Activated naive CD8-positive, alpha-beta T cell treated with anti-CD3 and anti-CD28 coated beads, Interleukin-2, amount 50 U/mL, for 16 hours (primary cell): Measurements from ENCODE around the gene KDM1B.
"Not testable (repeated sequence)": the region's sequence is repeated elsewhere in the genome, so short reads cannot be mapped to it uniquely, and the experiment has no call there.

Source experiments
- DNase-seq: peaks from one replicate; pipeline ENCODE4 v3.0.0-alpha.2; 2020; ENCODE audit warnings: low read depth, low spot score

Gene KDM1B

DNA sequence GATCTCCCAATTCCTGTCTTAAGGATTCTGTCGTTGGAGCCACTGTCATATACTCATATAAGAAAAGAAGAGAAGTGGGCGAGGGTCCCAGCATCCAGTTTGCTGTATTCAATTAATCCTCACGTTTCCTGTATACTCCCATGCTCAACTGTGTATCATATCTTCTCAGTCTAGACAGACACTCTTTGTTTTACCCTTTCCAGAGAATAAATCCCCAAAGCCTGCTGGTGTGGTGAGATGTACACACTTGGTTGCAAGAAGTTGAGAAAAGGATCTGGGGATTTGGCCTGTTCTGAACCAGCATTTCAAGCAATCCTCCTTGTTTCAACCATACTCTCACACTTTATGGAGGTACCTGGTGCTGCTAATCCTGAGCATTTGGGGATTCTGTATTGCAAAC, 3.4 kb upstream of the KDM1B start:
- DNase-seq: no peak

DNA sequence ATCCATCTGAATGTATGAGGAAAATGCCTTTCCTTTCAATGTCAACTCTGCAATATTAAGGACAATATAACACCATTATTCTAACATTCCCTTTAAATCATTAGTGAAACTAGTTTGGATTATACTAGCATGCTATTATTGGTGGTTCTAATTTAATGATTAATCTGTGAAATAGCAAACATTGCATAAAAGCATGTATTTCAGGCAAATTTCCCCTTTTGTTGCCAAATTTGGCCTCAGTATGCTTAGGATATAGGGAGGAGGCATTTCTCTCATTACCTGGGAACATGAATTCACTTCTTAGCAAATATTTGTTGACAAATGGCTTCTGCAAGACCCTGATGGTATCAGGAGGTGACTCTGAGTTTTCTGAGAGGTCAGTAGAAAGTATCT, 1.9 kb upstream of the KDM1B start:
- no peak for DNase-seq

DNA sequence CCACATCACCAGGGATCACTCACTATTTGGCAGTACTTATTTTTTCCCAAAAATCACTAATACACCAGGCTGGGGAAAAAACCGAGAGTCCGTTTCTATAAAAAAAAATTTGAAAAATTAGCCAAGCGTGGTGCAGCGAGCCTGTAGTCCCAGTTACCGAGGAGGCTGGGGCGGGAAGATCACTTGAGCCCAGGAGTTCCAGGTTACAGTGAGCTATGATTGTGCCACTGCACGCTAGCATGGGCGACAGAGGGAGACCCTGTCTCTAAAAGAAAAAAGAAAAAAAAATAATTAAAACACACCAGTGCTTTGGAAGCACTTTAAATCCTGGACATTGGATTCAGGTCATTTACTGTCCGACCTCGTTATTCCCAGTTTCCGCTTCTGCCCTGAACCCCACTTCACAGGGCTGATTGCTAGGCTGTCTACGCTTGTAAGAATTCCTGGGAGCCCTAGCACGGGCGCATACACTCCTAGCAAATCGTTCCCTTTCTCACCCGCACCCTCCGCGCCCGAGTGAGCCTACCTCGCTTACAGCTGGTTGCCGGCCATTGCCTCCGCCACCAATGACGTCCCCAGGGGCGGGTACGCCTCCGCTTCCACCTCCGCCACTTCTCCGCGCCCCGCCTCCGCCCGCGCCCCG, 594 bp upstream of the KDM1B start, which contains the start of gene TPMT:
TPMT (minus strand) TSS at position 571 of the 643 bp plus-strand sequence. CDS start 5,950 bp downstream, outside the sequence.
- DNase-seq: no peak

DNA sequence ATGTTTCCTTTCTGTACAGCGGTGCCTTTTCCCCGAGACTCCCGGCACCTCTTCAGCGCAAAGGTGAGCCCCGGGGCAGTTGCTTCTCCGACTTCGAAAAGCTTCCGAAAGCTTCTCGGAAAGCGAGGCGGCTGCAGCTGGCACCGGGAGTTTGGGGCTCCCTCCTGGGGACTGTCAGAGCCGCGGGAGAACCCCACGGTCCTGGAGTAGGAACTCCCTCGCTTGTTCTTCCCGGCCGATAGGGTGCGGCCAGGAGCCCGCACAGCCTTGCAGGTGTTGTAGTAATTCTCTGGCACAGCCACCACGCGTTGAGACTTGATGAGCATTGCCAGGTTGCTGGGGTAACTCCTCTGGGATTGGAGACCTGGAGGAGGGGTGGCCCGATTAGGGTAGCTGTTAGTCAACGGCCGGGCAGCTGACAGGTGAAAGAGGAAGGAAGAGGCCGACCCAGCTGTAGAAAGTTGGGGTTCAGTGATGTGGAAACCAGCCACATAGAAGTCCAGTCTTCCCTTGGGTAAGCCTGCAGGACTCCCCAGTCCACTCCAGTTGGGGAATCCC, 721 bp downstream of the KDM1B start:
- DNase-seq: peak; percentile 2

DNA sequence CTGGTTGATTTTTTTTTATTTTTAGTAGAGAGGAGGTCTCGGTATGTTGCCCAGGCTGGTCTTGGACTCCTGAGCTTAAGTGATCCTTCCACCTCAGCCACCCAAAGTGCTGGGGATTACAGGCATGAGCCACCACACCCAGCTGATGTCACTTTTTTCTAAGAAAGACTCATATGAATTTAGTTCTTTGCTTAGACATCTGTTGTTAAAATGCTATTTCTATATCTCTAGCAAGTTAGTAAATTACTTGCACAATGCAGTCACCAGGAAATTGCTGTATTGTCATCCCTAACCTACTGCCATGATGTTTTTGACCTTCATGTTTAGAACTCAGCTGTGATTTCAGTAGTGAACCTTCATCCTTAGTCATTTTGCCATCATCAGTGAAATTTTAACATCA, 5.7 kb downstream of the KDM1B start:
- no peak for DNase-seq

DNA sequence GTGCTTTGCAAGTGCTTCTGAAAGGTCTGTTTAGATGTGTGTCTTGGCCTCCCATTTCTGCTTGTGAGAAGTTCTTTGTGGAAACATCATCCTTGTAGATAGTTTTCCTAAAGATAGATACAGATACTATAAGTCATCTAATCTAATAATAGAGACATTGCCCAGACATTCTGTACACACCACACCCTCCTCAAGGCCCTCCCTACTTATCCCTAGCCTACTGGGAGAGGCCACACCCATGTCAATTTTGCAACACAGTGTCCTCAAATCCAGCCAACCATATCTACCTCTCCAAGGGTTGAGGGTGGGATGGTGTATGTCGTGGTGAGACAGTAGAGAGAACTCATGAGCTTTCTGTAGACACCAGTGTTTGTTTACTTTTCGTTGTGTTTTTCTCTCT, 6.2 kb downstream of the KDM1B start:
- DNase-seq: no peak

DNA sequence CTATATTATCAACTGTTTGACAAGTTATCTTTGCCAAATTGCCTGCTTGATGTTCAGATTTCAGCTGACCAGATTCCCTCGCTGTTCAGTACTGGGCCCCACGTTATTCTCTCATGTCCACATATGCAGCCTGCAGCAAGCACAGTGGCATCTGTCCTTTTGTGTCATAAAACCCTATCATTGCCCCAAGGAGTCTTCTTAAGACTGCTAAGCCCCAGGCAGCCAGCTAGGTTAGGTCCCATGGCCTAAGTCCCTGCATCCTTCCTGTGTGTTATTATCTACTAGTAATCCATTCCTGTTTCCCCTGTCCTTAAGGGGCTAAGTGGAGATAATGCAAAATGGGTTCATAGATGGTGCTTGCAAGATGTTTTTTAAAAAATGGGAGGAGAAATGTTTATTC, 7.2 kb downstream of the KDM1B start:
- no peak for DNase-seq

DNA sequence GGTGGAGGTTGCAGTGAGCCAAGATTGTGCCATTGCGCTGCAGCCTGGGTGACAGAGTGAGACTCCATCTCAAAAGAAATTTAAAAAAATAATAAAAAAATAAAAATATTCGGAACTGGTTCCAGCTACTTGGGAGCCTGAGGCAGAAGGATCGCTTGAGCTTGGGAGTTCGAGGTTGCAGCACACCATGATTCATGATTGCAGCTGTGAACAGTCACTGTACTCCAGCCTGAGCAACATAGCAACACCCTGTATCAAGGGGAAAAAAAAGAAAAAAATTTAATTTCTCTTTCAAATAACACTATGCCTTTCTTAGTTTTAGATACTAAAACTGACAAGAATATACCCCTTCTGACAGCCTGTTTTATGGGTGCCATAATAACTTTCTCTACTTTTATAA, 10.5 kb downstream of the KDM1B start:
- no peak for DNase-seq

DNA sequence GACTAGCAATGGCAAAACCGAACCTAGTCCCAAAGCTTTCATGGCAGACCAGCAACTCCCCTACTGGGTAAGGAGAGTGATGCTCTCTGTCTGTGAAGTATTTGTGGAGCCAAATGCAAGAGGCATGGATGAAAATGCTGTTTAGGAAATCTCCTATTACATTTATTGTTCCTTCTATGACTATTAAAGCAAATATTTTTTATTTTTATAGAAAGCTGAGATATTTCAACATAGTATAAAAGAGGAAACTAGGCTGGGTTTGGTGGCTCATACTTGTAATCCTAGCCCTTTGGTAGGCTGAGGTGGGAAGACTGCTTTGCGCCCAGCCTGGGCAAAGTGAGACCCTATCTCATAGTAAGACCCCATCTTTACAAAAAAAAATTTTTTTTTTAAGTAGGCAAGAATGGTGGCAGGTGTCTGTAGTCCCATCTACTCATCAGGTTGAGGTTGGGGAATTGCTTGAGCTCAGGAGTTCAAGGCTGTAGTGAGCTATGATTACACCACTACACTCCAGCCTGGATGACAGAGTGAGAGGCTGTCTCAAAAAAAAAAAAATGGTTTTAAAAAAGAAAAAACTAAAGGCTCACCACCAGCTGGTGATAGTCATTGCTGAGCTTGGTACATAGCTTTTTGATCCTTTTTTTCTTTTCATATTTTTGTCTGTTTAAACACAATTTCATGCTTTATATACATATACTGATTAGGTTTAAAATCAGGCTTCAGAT, 11.3 kb downstream of the KDM1B start:
- no peak for DNase-seq

DNA sequence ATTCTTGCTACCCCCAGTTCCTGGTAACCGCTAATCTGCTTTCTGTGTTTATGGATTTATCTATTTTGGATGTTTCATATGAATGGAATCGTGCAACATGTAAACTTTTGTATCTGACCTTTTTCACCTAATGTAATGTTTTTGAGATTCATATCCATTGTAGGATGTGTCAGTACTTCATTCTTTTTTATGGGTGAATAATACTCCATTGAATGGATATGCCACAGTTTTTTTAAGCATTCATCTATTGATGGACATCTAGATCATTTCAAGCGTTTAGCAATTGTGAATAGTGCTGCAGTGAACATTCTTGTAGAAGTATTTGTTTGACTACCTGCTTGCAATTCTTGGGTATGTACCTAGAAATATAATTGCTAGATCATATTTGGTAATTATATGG, 13.0 kb downstream of the KDM1B start:
- no peak for DNase-seq

DNA sequence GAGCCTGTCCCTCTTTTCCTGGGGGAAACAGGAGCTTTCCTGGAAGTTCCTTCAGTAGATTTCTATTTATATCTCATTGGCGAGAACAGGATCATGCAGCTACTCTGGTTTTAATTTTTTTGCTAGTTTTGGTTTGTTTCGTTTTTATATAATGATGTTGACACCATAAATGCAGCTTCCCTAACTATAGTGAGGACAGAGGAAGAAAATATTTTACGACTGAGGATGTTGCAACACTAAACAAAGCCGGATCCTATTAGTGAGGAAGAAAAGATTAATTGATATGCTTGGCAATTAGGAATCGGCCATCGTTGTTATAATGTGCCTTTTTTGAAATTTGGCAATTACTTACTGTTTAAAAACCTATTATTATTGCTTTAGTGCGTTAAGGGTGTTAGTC, 16.6 kb downstream of the KDM1B start:
- no peak for DNase-seq

DNA sequence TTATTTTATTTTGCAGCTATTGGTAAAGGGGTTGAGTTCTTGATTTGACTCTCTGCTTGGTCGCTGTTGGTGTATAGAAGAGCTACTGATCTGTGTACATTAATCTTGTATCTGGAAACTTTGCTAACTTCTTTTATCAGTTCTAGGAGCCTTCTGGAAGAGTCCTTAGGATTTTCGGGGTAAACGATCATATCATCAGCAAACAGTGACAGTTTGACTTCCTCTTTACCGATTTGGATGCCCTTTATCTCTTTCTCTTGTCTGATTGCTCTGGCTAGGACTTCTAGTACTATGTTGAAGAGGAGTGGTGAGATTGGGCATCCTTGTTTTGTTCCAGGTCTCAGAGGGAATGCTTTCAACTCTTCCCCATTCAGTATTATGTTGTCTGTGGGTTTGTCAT, 21.0 kb downstream of the KDM1B start:
- DNase-seq: not testable (repeated sequence)

DNA sequence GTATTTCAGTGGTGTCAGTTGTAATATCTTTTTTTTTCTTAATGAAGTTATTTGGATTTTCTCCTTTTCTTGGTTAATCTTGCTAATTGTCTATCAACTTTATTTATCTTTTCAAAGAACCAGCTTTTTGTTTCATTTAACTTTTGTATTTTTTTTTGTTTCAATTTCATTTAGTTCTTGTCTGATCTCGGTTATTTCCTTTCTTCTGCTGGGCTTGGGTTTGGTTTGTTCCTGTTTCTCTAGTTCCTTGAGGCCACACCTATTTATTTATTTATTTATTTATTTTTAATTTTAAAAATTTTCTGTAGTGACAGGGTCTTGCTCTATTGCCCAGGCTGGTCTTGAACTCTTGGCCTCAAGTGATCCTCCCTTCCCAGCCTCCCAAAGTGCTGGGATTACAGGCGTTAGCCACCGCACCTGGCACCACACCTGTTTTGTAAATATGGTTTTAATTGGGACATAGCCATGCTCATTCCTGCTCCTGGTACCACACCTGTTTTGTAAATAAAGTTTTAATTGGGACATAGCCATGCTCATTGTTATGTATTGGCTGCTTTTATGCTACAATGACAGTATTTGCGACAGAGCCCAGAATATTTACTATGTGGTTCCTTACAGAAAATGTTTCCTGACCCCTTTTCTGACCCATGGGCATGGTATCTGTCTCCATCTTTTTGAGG, 22.2 kb downstream of the KDM1B start:
- DNase-seq: no peak

DNA sequence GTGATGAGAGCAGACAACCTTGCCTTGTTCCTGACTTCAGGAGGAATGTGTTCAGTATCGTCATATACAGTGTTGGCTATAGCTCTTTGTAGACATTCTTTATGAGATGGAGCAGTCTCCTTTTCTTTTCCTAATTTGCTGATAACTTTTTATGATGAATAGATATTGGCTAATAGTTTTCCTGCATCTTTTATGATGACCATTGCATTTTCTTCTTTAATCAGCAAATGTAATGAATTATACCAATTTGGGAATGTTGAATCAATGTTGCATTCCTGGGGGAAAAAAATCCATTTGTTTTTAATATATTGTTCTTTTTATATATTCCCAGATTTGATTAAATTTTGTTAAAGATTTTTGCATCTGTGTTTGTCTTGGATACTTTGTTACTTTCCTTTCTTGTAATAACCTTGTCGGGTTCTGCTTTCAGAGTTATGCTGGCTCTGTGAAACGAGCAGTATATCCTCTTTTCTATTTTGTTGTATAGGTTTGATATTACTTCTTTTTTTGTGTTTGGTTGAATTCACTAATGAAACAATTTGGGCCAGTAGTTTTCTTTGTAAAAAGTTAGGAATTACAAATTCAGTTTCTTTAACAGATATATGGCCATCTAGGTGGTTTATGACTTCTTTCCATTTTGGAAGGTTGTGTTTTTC, 23.9 kb downstream of the KDM1B start:
- no peak for DNase-seq

DNA sequence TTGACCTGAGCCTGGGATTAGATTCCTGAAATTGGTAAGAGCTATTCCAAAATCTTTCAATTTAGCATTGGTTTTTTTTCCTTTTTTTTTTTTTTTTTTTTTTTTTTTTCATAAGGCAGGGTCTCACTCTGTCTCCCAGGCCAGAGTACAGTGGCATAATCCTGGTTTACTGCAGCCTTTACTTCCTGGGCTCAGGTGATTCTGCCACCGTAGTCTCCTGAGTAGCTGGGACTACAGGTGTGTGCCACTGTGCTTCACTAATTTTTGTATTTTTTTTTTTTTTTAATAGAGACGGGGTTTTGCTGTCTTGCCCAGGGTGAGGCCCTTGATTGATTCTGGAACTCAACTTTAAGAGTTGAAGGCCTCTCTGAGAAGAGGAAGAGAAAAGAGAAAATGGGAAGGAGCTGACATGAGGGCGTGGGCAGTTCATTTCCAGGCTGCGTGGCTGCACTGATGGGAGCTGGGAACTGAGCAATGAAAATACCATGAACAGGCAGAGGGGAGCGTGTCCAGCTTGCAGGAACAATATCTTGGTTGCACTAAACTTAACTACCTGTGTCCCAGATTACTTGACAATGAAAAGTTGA, 24.6 kb downstream of the KDM1B start:
- DNase-seq: no peak

DNA sequence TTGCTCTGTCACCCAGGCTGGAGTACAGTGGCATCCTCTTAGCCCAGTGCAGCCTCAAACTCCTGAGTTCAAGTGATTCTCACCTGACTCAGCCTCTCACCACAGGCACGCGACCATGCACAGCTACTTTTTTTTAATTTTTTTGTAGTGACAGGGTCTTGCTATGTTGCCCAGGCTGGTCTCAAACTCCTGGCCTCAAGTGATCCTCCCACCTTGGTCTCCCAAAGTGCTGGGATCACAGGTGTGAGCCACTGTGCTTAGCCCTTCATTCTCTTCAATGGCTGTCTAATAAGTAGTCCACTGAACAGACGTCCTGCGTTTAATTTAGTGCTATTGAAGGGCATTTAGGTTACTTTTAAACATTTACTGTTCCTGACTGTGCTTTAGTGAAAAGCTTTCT, 27.3 kb downstream of the KDM1B start:
- no peak for DNase-seq

DNA sequence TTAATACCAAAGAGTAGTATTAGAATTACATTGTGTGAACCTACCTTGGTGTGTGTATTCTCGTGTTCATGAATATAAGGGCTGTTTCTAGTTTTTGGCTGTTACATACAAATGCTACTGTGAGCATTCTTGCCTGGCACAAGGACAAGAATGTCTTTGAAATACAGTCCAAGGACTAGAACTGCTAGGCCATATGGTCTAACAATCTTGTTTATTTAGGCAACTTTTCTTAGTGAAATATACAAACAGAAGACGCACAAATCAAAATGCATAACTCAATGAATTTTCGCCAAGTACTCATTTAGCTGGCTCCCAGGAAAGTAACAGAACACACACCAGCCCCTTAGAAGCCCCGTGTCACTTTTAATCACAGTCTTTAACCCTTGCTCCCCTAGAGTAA, 28.5 kb downstream of the KDM1B start:
- DNase-seq: no peak

DNA sequence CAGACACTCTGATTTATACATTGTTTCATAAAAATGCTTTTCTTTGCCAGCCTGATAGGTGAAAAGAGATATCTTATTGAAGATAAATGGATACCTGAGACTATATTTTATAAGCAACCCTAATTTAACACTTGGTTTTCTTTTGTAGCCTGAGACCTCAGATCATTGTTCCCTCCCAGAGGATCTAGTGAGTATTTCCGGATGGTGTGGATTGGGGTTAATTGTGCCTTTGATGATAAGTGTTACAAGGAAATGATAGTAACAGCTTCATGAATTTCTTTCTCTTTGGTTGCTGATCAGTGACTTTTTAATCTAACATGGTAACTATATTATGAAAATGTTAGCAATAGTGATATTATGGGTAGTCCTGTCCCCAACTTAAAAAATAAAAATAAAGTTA, 30.4 kb downstream of the KDM1B start:
- DNase-seq: no peak

DNA sequence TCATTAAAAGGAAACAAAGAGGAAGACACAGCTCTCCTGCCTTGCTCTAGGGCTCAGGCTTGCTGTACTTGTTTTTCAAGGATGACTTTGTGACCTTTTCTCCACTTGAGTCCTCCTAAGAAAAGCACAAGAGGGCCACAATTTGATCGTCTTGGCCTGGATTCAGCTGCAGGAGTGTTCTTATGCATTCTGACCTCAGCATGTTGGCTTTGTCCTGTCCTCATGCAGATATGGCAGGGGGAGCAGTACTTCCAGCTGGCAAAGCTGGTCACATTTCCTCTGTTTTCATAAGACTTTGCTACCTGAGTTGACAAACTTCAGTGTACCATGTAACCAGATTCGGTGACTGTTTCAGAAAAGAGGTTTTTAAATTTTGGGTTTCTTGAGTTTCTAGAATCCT, 30.8 kb downstream of the KDM1B start:
- DNase-seq: no peak

DNA sequence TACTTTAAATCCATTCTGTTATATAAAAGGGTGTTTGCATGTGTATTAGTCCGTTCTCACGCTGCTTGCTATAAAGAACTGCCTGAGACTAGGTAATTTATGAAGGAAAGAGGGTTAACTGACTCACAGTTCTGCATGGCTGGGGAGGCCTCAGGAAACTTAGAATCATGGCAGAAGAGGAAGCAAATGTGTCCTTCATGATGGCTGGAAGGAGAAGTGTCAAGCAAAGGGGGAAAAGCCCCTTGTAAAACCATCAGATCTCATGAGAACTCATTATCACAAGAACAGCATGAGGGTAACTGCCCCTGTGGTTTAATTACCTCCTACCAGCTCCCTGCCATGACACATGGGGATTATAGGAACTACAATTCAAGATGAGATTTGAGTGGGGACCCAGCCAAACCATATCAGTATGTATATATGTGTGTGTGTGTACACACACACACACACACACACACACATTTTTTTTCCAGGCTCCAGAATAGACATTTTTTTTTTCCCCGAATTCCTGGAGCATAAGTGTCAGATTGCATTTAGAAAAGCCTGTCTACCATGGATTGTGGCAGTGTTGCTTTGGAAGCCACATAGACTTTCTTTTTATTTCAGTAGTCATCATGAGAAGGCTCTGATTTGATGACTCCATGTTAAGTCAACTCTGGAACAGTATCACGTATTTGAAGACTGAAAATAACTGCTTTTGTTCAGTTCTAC, 31.5 kb downstream of the KDM1B start:
- DNase-seq: no peak

DNA sequence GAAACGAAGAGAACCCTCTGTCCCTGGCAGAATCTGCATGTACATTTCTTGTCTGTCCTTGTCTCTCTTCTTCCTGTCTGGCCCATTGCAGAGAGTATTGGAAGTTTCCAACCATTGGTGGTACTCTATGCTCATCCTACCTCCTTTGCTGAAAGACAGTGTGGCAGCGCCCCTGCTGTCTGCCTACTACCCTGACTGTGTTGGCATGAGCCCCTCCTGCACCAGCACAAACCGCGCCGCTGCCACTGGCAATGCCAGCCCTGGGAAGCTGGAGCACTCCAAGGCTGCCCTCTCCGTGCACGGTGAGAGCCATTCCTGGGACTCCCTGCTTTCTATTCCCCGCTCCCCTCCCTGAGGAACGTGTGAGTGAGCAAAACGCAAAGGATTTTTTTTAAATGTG, 32.5 kb downstream of the KDM1B start:
- DNase-seq: no peak
